Thyroid gland (tissue), 4 donors: Measurements from ENCODE around the gene PTPA.

Experiments
- CTCF ChIP-seq, 6 experiments: fragments of 200-600 bp in 3 of 6; fragments of 450-650 bp in 3 of 6; sonication (generic) in 3 of 6; IDR thresholded peaks; one replicate each; pipeline ENCODE4 v1.5.1; 2016 to 2019; ENCODE audit warnings: antibody characterized with exemption in 6 of 6, mild to moderate bottlenecking in 2 of 6, inconsistent platforms in 1 of 6, moderate library complexity in 1 of 6
- POLR2A ChIP-seq, 2 donors: fragments of 450-650 bp; IDR thresholded peaks; one replicate each; pipeline ENCODE4 v1.6.1; 2017; ENCODE audit warnings: antibody characterized with exemption in 2 of 2, mild to moderate bottlenecking in 2 of 2, moderate library complexity in 1 of 2

GRCh38 chr9:129103595-129103965 is 7.6 kb upstream of the PTPA start:
- TF ChIP-seq CTCF (IDR thresholded peaks at IDR 0.05), result no peak
- TF ChIP-seq POLR2A (IDR thresholded peaks at IDR 0.05), result no peak
